Activated naive CD4-positive, alpha-beta T cell treated with anti-CD3 and anti-CD28 coated beads for 36 hours (primary cell): ENCODE measurements around the gene DYNLL1. TPM values are rescaled to one million over a fixed set of nuclear protein-coding genes. Genes with fewer than 3 reads are reported as not detected.

Source experiments
- CTCF ChIA-PET: fragments of 350-600 bp; sonication (Branson Sonifier 250); formaldehyde crosslinking; loops from one replicate; lab custom pipeline; 2021; ENCODE audit warnings: antibody characterized with exemption; lab: Charles Lee
- DNase-seq: peaks from one replicate; pipeline ENCODE4 v3.0.0-alpha.2; 2020
- H3K27ac Mint-ChIP-seq: one replicate; pipeline ENCODE4 v1.8.0; 2021; ENCODE audit warnings: mild to moderate bottlenecking, mixed read lengths
- H3K27me3 Mint-ChIP-seq: one replicate; pipeline ENCODE4 v1.8.0; 2021; ENCODE audit warnings: low read depth, mixed read lengths
- H3K36me3 Mint-ChIP-seq: one replicate; pipeline ENCODE4 v1.8.0; 2021; ENCODE audit warnings: low read depth, mixed read lengths
- H3K4me1 Mint-ChIP-seq: one replicate; pipeline ENCODE4 v1.8.0; 2021; ENCODE audit warnings: low read depth, mixed read lengths
- H3K4me3 Mint-ChIP-seq: one replicate; pipeline ENCODE4 v1.8.0; 2021; ENCODE audit warnings: mild to moderate bottlenecking, moderate library complexity, mixed read lengths
- H3K9me3 Mint-ChIP-seq: one replicate; pipeline ENCODE4 v1.8.0; 2021; ENCODE audit warnings: mixed read lengths
- intact Hi-C: fragments of 100-400 bp; cut with micrococcal nuclease; formaldehyde crosslinking; loops from one replicate; pipeline ENCODE4 v1.15.1; 2023
- total RNA-seq, 2 experiments: library from RNA; stranded (reverse); gene quantifications; one replicate each; pipeline ENCODE4 v1.2.3, GENCODE V29; 2021

The DYNLL1 gene
- total RNA-seq, 2 experiments from 2014 or later: 93.4 to 93.5 TPM

- CTCF ChIA-PET: interaction anchor here (1.1 to 8.2 kb wide), 3 partner anchors 11 to 27 kb away, joined by 5 to 121 read pairs (median 12); partner anchors contain the start of gene COX6A1
- Mint-ChIP-seq H3K27me3 (no peaks in the 10 kb centered on the region), H3K27ac (peak overlapping the region; percentile 25), H3K36me3 (peaks cover 27% of the 10 kb centered on the region), H3K4me3 (no peak overlapping the region), H3K4me1 (peaks cover 30% of the 10 kb centered on the region), H3K9me3 (no peaks in the 10 kb centered on the region)
- DNase-seq: no peak
- intact Hi-C loops: loop anchor here (1.0 kb wide), 1 partner anchor 26 kb away; no protein-coding TSS in a partner anchor
These were observed 30.2 kb upstream of the DYNLL1 start for GRCh38 chr12:120465756-120466155.

GRCh38 chr12:120466560-120467315 lies 29.2 kb upstream of the DYNLL1 start:
- H3K4me1 Mint-ChIP-seq: peaks cover 37% of the 10 kb centered on the region
- intact Hi-C loops: loop anchor here (1.0 kb wide), 1 partner anchor 27 kb away; no protein-coding TSS in a partner anchor
- H3K4me3 Mint-ChIP-seq: no peak overlapping the region
- no peaks in the 10 kb centered on the region for H3K9me3 Mint-ChIP-seq
- no peak overlapping the region for H3K27ac Mint-ChIP-seq
- peak; percentile 67 for DNase-seq
- CTCF ChIA-PET: interaction anchor here (0.7 to 8.2 kb wide), 13 partner anchors 12 to 348 kb away, joined by 3 to 121 read pairs (median 4); partner anchors contain the start of gene COX6A1
- H3K27me3 Mint-ChIP-seq: no peaks in the 10 kb centered on the region
- H3K36me3 Mint-ChIP-seq: peaks cover 24% of the 10 kb centered on the region

- CTCF ChIA-PET: interaction anchor here (0.7 to 8.2 kb wide), 8 partner anchors 13 to 349 kb away, joined by 3 to 121 read pairs (median 6); partner anchors contain the start of gene COX6A1
- Mint-ChIP-seq H3K36me3 (peaks cover 22% of the 10 kb centered on the region), H3K27me3 (no peaks in the 10 kb centered on the region), H3K27ac (no peak overlapping the region), H3K4me1 (peaks cover 37% of the 10 kb centered on the region), H3K9me3 (no peaks in the 10 kb centered on the region), H3K4me3 (no peak overlapping the region)
- DNase-seq: no peak
- intact Hi-C loops: no loop called here
These were observed 28.5 kb upstream of the DYNLL1 start for GRCh38 chr12:120467439-120467838.

- H3K4me3 Mint-ChIP-seq: peak overlapping the region; percentile 90
- peaks cover 21% of the 10 kb centered on the region for H3K36me3 Mint-ChIP-seq
- no peaks in the 10 kb centered on the region for H3K9me3 Mint-ChIP-seq
- no peaks in the 10 kb centered on the region for H3K27me3 Mint-ChIP-seq
- peak; percentile 53 for DNase-seq
- CTCF ChIA-PET: interaction anchor here (1.1 to 8.2 kb wide), 7 partner anchors 14 to 111 kb away, joined by 3 to 121 read pairs (median 5); partner anchors contain the start of gene DYNLL1
- peak overlapping the region; percentile 87 for H3K27ac Mint-ChIP-seq
- intact Hi-C loops: loop anchor here (2.0 kb wide), 1 partner anchor 22 kb away; the partner anchor contains the start of genes GATC and TRIAP1
- H3K4me1 Mint-ChIP-seq: peaks cover 37% of the 10 kb centered on the region
These were observed 27.5 kb upstream of the DYNLL1 start for GRCh38 chr12:120468325-120468820.

GRCh38 chr12:120468821-120469449 lies 27.0 kb upstream of the DYNLL1 start:
- Mint-ChIP-seq H3K27ac (peak overlapping the region; percentile 87), H3K4me3 (peak overlapping the region; percentile 90), H3K36me3 (peaks cover 15% of the 10 kb centered on the region), H3K9me3 (no peaks in the 10 kb centered on the region), H3K27me3 (no peaks in the 10 kb centered on the region), H3K4me1 (peaks cover 37% of the 10 kb centered on the region)
- intact Hi-C loops: loop anchor here (1.0 to 2.0 kb wide), 6 partner anchors 22 to 144 kb away; partner anchors contain the start of genes COX6A1, DYNLL1, GATC and POP5
- CTCF ChIA-PET: interaction anchor here (0.7 to 8.2 kb wide), 7 partner anchors 14 to 112 kb away, joined by 3 to 121 read pairs (median 5); partner anchors contain the start of gene DYNLL1
- peak; percentile 24 for DNase-seq

- intact Hi-C loops: loop anchor here (1.0 to 2.0 kb wide), 6 partner anchors 23 to 144 kb away; partner anchors contain the start of genes COX6A1, DYNLL1, GATC and POP5
- Mint-ChIP-seq H3K9me3 (no peaks in the 10 kb centered on the region), H3K36me3 (peaks cover 10% of the 10 kb centered on the region)
These were observed 26.3 kb upstream of the DYNLL1 start, which contains the start of gene SRSF9 for GRCh38 chr12:120469450-120470149. TSS of gene SRSF9 (minus strand) at chr12:120469748. CDS start at chr12:120469609, 139 bp downstream.

GRCh38 chr12:120470150-120470784 lies 25.6 kb upstream of the DYNLL1 start:
- no peak for DNase-seq
- intact Hi-C loops: no loop called here
- peaks cover 8% of the 10 kb centered on the region for H3K36me3 Mint-ChIP-seq
- no peaks in the 10 kb centered on the region for H3K27me3 Mint-ChIP-seq
- peak overlapping the region; percentile 73 for H3K27ac Mint-ChIP-seq
- H3K4me3 Mint-ChIP-seq: peak overlapping the region; percentile 90
- H3K4me1 Mint-ChIP-seq: peaks cover 37% of the 10 kb centered on the region
- CTCF ChIA-PET: interaction anchor here (0.6 to 8.2 kb wide), 14 partner anchors 10 to 186 kb away, joined by 3 to 121 read pairs (median 4); partner anchors contain the start of gene DYNLL1
- no peaks in the 10 kb centered on the region for H3K9me3 Mint-ChIP-seq

More at GRCh38 chr12:120469450-120470149, 26.3 kb upstream of the DYNLL1 start, which contains the start of gene SRSF9:
- peak within 1 kb of the TSS; percentile 90 for H3K4me3 Mint-ChIP-seq
- H3K4me1 Mint-ChIP-seq: peaks cover 37% of the 10 kb centered on the region
- CTCF ChIA-PET: interaction anchor here (0.6 to 8.2 kb wide), 16 partner anchors 10 to 186 kb away, joined by 3 to 121 read pairs (median 4); partner anchors contain the start of gene DYNLL1
- no peaks in the 10 kb centered on the region for H3K27me3 Mint-ChIP-seq
- H3K27ac Mint-ChIP-seq: peak within 1 kb of the TSS; percentile 87
- DNase-seq: peak; percentile 96

- intact Hi-C loops: no loop called here
- Mint-ChIP-seq H3K27ac (no peak overlapping the region), H3K9me3 (no peaks in the 10 kb centered on the region), H3K27me3 (no peaks in the 10 kb centered on the region), H3K4me1 (peaks cover 21% of the 10 kb centered on the region), H3K36me3 (no peaks in the 10 kb centered on the region), H3K4me3 (no peak overlapping the region)
- no peak for DNase-seq
- CTCF ChIA-PET: interaction anchor here (0.9 to 1.7 kb wide), 2 partner anchors 32 to 39 kb away, joined by 3 to 6 read pairs; no protein-coding TSS in a partner anchor
These were observed 23.4 kb upstream of the DYNLL1 start for GRCh38 chr12:120472521-120472920.

- CTCF ChIA-PET: interaction anchor here (2.3 kb wide), 1 partner anchor 20 kb away, joined by 9 read pairs; no protein-coding TSS in a partner anchor
- Mint-ChIP-seq H3K9me3 (no peaks in the 10 kb centered on the region), H3K27ac (no peak overlapping the region), H3K27me3 (no peaks in the 10 kb centered on the region), H3K36me3 (no peaks in the 10 kb centered on the region), H3K4me3 (no peak overlapping the region), H3K4me1 (peaks cover 13% of the 10 kb centered on the region)
- no peak for DNase-seq
- intact Hi-C loops: no loop called here
These were observed 21.9 kb upstream of the DYNLL1 start for GRCh38 chr12:120473807-120474615.

GRCh38 chr12:120474616-120474960 lies 21.3 kb upstream of the DYNLL1 start:
- Mint-ChIP-seq H3K27ac (no peak overlapping the region), H3K9me3 (no peaks in the 10 kb centered on the region), H3K27me3 (no peaks in the 10 kb centered on the region), H3K4me3 (no peak overlapping the region), H3K36me3 (no peaks in the 10 kb centered on the region), H3K4me1 (peaks cover 13% of the 10 kb centered on the region)
- intact Hi-C loops: no loop called here
- no peak for DNase-seq
- CTCF ChIA-PET: interaction anchor here (1.1 to 2.3 kb wide), 2 partner anchors 21 to 118 kb away, joined by 5 to 9 read pairs; no protein-coding TSS in a partner anchor
